AML-193 (cell line): ENCODE data around the gene CSPG5.

Source experiments
- DNase-seq, 2 experiments: peaks; one replicate each; lab custom pipeline; 2025; lab: John Stamatoyannopoulos, UW

CSPG5 gene, protein sequence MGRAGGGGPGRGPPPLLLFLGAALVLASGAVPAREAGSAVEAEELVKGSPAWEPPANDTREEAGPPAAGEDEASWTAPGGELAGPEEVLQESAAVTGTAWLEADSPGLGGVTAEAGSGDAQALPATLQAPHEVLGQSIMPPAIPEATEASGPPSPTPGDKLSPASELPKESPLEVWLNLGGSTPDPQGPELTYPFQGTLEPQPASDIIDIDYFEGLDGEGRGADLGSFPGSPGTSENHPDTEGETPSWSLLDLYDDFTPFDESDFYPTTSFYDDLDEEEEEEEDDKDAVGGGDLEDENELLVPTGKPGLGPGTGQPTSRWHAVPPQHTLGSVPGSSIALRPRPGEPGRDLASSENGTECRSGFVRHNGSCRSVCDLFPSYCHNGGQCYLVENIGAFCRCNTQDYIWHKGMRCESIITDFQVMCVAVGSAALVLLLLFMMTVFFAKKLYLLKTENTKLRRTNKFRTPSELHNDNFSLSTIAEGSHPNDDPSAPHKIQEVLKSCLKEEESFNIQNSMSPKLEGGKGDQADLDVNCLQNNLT

DNA sequence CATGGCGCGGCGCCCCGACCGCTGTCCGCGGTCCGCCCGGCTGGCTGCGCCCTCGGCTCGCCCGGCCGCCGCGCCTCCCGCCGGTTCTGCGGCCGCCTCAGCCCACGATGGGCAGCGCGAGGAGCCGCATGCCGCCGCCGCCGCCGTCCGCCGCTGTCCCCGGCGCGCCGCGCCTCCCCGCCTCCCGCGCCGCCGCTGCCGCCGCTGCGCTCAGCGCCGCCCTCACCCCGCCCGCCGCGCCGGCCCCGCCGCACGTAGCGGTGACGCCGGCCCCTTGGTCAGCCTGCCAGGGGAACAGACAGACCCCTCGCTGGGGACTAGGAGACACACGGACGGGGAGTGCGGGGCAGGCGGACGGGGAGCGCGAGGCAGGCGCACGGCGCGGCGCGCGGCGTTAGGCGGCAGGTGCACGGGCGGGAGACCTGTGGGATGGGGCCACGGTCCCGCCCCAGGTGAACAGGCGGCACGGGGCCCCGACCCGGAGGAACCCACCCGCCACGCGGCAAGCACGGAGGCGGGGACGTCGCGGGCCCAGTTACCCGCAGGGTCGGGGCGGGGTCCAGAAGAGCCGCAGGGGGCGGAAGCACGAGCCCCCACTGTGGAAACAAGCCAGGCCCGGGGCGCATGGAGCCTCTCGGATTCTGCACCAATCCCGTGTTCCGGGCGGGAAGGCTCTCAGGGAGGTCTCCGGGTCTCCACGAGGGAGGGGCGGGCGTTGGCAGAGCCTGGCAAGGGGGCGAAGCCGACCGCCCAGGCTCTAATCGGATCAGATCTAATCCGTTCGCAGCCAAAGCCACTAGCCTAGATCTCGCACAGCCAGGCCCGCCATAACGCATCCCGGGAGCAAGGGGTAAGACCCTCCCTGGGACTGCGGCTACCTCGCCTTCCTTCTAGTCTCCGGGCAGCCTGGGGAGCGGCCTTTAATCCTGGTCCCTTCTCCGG lies at the start of gene CSPG5:
Gene CSPG5 (minus strand): TSS at position 175 of the 942 bp plus-strand sequence. CDS start 172 bp downstream, at position 3.
- no peak for DNase-seq

DNA sequence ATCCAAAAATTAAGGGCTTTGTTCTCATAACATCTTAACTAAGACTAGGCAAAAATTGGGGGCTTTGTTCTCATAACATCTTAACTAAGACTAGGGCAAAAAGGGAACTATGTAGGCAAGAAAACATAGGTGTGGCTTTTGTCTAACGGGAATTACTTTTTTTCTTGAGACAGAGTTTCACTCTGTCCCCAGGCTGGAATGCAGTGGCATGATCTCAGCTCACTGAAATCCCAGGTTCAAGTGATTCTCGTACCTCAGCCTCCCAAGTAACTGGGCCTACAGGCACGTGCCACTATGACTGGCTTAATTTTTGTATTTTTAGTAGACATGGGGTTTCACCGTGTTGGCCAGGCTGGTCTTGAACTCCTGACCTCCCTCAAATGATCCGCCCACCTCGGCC lies 49.8 kb upstream of the CSPG5 start:
- no peak for DNase-seq

DNA sequence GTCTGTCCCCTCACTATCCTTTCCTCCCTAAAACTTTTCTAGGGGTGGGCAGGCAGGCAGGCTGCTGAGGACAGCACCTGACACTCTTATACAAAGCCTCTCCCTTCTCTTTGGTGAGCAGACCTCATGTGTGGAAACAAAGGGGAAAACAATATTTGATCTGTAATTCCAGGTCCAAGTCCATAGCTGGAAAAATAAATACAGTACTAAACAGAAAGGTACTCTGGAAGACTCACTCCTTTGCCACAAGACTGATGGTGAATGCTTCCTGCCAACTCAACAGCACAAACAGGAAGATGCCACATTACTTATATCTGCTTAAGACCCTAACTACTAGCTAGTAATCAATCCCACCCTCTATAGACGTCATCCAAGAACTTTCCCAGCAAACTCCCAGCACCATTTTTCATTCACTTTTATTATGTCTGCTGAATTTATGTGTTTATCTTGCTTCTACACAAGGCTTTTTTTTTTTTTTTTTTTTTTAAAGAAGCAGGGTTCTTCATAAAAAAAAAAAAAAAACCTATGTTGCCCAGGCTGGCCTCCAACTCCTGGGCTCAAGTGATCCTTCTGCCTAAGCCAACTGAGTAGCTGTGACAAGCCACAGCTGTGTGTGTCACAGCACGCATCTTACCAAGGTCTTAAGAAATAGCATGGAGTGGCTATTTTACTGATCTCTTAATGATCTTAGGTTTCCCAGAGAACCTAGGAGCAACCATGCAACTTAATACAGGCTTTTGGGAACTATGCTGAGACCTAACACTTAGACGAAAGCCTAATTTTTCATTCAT lies 44.2 kb upstream of the CSPG5 start:
- DNase-seq = no peak

DNA sequence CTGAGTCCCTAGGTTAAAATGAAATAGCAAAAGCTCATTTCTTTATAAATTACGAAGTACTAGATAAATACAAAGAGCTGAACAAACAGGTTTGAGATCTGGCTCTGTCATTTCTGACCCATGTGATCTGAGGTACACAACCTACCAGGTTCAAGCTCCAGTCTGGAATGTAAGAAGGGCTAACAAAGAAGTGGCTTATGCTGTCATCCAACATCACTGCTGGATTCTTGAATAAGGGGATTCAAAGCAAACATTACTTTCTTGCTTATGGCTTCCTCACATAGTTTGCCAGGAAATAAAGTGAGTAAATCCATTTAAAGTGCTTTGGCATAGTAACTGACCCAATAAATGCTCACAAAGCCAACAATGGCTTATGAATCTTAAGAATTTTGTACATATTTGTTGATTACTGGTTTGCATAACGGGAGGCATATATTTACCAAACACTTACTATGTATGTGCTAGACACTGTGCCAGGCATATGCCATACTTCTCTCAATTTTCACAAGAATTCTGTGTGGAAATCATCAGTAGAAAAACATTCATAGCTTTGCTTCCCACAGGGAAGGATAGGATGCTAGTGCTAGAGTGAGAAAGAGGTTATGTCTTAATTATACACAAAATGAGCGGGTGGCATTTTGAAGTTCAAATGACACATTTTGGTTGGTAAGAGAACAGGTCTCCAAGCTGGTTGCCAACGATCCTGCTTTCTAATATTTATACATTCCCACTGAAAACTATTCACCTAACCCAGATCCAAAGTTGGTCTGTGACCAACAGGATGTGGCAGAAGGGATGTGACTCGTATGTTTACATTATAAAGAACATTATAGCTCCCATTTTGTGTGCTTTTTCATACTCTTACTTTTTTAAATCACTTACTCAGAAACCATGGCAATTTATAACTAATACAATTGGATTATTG lies 38.7 kb upstream of the CSPG5 start:
- no peak for DNase-seq

DNA sequence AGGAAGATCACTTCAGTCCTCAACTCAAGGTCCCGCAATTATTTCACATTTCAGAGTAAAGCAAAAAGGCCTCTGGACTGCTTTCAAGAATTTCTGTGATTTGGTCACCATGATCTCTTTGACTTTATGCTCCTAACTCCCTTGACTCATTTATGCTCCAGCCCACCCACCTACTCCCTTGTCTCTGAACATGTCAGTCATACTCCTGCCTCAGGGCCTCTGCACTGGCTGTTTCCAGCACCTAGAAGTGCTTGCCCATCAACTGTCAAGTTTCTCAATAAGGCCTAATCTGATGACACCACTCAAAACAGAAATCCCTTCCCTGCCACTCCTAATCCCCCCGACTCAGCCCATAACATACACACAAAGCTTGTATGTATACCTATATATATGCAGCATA lies 36.1 kb upstream of the CSPG5 start:
- DNase-seq = no peak

DNA sequence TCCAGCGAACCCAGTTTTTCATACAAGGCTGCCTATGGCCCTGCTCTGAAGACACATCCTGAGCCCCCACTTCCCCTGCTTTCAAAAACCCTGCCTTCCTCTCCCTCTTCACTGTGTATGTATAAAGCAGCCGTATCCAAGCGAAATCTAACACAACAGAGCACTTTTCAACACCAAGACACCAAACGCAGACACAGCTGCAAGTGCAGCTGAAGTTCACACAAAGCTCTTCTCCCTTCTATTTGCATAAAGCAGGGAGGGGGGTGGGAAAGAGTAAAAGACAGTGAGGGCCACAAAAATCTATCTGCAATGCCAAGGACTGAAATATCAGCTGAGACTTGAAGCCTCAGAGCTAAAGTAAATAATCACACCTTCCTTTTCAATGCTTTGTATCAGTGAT lies 35.1 kb upstream of the CSPG5 start:
- no peak for DNase-seq

DNA sequence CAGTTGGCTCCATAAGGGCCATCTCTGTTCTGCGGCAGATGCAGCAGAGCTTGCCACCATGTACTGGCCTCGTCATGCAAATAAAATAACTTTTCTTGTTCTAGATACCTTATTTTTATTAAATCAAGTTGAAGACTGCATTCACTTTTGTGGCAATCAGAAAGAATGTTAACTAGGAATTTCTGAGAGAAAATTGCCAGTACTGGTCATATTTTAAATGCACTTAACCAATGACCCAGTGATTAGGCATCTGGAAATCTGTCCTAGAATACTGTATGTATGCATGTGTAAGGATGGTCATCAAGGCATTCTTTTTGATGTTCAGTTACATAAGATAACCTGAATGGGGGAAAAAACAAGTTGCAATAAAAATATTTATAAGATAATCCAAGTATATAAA lies 34.2 kb upstream of the CSPG5 start:
- no peak for DNase-seq

DNA sequence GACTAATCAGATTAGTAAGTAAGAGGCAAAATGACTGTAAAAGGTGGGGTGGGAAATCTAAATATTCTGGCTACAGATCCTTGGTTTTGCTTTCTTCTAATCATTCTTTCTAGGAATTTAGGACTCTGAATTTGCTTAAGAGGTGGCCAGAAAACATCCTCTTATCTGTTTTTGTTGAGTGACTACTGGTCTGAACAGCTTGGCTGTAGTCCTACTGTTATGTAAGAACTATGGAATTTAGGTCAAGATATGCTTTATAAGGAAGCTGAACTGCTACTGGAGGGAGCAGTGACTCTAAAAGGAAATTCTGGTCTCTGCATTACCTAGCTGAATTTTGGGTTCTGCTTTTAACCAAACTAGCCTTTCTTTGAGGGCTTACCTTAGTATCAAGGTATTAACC lies 33.5 kb upstream of the CSPG5 start:
- no peak for DNase-seq

DNA sequence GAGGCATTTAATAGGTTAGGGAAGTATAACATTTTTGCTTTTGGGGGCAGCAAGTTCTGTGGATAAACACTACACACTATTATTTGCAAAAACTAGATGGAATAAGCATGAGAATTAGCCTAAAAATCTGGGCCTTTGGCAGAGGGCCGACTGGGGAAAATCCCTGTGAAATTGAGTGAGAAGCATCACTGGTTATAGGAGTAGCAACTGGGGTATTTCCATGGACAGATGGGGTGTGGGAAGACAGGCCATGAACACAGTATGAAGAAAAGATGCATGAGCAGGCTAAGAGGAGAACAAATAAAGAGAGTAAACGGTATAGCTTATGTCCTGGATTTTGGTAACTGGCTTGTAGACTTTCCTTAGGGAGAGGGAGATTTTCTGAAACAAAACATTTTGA lies 32.9 kb upstream of the CSPG5 start:
- no peak for DNase-seq

DNA sequence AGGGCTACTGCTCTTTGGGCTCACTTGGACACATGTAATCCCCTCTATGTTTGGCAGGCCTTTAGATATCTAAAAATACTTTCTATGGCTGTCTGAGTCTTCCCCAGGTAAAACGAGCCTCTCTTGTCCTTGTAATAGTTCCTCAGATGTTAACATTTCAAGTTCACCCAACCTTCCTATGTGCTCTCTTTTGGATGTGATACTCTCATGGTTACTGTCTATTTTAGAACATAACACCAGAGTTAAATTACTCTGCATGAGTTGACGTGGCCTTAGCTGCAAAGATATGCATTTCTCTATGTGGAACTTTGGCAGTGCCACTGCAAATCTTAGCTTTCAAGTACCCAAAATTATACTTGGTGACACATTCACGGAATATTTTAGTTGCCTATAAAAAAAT lies 31.9 kb upstream of the CSPG5 start:
- no peak for DNase-seq

DNA sequence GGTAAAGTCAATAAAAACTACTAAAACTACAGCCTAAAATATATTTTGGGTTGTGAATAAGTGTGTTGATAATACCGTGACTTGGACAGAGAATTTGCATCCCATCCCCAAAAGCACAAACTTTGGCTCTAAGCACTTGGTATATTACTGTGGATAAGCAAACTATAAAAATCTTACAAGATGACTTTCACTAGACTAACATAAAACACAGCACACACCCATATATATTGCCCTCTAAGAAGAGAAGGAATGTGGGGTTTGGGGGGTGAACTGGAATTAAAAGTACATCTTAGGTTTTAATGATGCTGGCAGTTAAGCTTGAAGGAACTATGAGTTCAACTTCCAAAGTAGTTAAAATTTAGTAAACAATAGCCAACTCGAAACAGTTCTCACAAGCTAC lies 28.7 kb upstream of the CSPG5 start:
- DNase-seq = no peak

DNA sequence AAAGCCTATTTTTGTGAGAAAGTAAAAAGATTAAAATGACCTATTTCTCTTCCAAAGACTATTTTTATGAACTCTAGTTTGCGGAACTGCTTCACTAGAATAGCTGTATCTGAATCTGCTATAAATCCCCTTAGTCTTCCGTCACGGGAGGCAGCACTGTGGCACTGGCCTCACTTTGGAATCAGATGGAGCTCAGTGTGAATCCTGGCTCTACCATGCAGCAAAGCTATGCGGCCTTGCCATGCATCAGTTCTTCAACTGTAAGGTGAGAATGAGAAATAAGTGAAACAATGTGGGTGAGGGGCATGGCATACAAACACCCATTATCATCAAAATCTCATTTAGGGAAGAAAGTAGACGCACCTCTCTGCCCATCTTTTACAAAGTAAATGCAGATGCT lies 27.5 kb upstream of the CSPG5 start:
- no peak for DNase-seq

DNA sequence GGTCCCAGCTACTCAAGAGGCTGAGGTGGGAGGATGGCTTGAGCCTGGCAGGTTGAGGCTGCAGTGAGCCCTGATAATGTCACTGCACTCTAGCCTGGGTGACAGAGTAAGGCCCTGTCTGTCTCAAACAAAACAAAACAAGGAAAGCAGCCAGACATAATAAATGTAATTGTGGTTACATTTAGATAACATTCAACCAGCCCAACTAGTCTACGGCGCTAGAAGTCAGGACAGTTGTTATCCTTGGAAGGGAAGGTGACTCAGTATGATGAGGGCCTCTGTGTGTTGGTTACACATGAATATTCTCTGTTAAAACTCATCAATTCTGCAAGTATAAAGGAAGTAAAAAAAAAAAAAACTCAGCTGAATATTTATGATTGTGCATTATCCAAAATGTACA lies 27.0 kb upstream of the CSPG5 start:
- no peak for DNase-seq

DNA sequence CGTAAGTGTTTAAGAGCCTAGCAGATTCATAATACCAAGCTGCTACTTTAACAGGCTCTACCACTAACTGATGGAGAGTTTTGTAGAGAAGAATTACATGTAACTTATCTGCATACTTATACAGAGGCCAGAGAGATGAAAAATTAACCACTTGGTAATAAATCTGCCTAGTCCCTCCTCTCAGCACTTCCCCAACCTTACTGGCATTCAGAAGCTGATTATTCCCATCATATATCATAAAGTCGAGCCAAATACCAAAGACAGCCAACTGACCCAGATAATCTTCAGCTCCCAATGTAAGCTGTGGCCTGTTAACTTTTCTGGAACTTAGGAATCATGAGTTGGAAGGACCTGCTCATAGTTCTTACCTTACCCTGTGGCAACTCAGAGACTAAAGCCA lies 25.5 kb upstream of the CSPG5 start:
- no peak for DNase-seq

DNA sequence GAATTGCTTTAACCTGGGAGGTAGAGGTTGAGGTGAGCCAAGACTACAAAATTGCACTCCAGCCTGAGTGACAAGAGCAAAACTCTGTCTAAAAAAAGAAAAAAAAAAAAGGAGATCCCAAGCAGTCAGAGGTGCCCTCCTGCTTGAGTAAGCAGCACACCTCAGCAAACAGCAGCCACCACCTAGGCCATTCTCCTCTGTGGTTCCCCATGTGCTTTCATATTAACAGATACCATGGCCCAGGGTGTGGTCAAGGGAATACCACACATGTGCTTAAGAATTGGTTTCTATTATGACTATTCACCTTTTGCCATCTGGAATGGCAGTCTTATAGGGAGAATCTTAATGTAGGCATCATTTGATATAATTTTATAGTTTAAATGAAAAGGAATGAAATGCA lies 24.7 kb upstream of the CSPG5 start:
- no peak for DNase-seq

DNA sequence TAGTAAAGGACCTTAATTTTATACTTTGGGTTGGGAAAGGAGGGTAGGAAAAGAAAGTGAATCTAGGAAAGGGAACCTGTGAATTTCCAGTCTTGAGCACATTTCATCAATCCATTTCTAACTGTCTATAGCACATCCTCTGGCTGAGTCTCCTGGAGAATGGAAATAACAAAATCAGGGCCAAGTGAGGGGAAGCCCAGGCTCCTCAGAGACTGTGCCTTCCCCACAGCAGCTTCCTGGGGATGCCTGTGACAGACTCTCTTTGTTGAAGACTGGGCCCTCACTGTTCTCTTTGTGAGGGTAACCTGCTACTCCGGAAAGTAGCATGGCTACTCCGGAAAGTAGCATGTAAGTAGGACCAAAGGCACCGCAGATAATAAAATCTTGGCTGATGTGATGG lies 22.6 kb upstream of the CSPG5 start:
- no peak for DNase-seq

DNA sequence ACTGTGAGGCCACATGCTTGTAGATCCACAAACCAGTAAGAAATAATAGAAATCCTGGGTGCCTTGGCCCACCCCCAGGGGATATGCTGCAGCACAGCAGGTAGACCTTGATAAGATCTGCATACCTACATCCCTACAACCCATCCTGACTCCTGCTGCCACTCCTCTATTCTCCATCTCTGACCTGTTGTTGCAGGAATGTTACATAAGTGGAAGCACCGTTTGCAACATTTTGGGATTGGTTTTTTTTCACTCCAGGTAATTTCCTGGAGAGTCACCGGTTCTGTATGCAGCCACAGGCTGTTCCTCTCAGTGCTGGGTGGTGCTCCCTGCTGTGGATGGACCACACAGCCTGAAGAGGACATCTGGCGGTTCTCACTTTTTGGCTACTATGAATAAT lies 16.1 kb upstream of the CSPG5 start:
- DNase-seq = no peak

DNA sequence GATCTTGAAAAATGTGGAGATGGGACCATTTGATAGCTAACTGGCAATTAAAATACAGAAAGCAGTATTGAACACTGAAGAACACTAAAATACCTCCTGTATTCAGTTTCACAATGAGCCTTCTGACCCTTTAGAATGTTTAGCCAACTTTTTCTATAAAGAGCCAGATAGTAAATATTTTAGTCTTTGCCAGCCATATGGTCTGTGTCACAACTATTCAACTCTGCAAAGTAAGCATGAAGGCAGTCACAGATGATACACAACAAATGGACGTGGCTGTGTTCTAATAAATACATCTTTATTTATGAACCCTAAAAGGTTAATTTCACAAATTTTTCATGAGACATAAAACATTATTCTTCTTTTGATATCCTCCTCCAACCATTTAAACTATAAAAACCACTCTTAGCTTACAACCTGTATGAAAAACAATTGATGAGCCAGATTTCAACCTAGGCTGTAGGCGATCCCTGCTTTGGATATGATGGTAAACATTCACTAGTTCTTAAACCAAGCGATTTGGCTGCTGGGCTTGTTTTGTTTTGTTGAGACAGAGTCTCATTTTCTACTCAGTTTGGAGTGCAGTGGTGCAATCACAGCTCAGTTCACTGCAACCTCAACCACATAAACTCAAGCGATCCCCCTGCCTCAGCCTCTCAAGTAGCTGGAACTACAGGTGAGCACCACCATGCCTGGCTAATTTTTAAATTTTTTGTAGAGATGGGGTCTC lies 13.6 kb upstream of the CSPG5 start:
- DNase-seq = no peak

DNA sequence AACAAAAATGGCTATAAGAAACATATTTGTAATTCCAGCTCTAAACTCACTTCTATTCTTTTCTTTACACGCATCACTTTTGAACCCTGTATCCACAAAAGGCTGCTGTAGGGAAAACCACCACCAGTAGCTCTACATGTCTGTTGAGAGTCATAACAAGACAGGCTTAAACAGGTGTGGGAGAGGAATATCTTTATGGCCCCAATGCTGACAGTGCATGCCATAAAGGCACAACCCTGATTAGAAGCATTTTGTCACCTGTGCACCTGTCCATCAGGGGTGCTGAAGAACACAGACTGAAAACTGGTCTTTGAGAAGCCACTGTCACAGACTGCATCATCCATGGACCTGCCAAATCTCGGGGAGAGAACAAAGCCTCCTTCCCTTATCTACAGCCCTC lies 11.6 kb upstream of the CSPG5 start:
- no peak for DNase-seq

DNA sequence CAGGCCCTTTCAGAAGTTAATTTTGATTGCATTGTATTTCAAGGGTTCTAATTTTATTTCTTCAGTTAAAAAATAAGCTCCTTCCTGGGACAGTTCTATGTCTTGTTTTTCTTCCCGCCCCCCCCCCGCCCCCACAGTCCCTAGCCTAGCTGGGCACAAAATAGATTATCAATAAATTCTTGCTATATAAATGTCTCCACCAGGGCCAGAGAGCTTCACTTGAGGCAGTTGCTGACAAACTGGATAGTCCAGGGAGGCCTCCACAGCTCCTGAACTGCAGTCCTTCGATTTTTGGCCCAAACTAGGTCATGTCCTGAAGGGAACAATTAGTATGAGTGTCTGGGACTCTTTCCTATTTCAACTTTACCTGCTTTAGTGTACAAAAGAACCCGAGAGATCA lies 9.9 kb upstream of the CSPG5 start:
- no peak for DNase-seq
